ENCODE results near the gene CDCP1. TPM values are rescaled to one million over a fixed set of nuclear protein-coding genes. Genes with fewer than 3 reads are reported as not detected.

Gene CDCP1
- total RNA-seq, 6 experiments from 2014 or later = 0.31 to 2.7 (median 0.83) TPM

- no peak overlapping the region for H3K27ac ChIP-seq
- DNase-seq (no peak), ATAC-seq (peak in 1 of 4 donors; percentile 18)
- no peaks in the 10 kb centered on the region for H3K9me3 ChIP-seq
- intact Hi-C loops (cut with DNase I) = no loop called here
- WGBS (ENCODE audit: insufficient coverage, low coverage, low lambda C conversion rate, missing lambda C conversion rate) = 38% methylated on average over 4 of the region's 6 CpGs
- H3K27me3 ChIP-seq = no peaks in the 10 kb centered on the region
- H3K4me3 ChIP-seq = no peak overlapping the region
- TF ChIP-seq CTCF (IDR thresholded peaks at IDR 0.05) = no peak
- TF ChIP-seq POLR2A (IDR thresholded peaks at IDR 0.05) = no peak
- H3K36me3 ChIP-seq = no peaks in the 10 kb centered on the region
- H3K4me1 ChIP-seq = no peaks in the 10 kb centered on the region
Measured at GRCh38 chr3:45139372-45140140, 6.6 kb downstream of the CDCP1 start.

- Histone ChIP-seq H3K4me1 (no peaks in the 10 kb centered on the region), H3K27ac (no peak overlapping the region), H3K4me3 (no peak overlapping the region), H3K36me3 (no peaks in the 10 kb centered on the region), H3K9me3 (no peaks in the 10 kb centered on the region), H3K27me3 (no peaks in the 10 kb centered on the region)
- intact Hi-C loops (cut with DNase I) = no loop called here
- TF ChIP-seq POLR2A (IDR thresholded peaks at IDR 0.05) = no peak
- TF ChIP-seq CTCF (IDR thresholded peaks at IDR 0.05) = no peak
- WGBS (ENCODE audit: insufficient coverage, low coverage, low lambda C conversion rate, missing lambda C conversion rate) = 52% methylated on average over 4 of the region's 5 CpGs
- ATAC-seq (no peak), DNase-seq (no peak)
Measured at GRCh38 chr3:45137656-45138181, 8.5 kb downstream of the CDCP1 start.

GRCh38 chr3:45135959-45136358, 10.2 kb downstream of the CDCP1 start:
- Histone ChIP-seq H3K36me3 (no peaks in the 10 kb centered on the region), H3K27ac (no peak overlapping the region), H3K27me3 (no peaks in the 10 kb centered on the region), H3K9me3 (no peaks in the 10 kb centered on the region), H3K4me1 (no peaks in the 10 kb centered on the region), H3K4me3 (no peak overlapping the region)
- ATAC-seq = peak in 3 of 4 donors; percentile 31 to 72 (median 47)
- no peak for DNase-seq
- no peak for TF ChIP-seq CTCF (IDR thresholded peaks at IDR 0.05)
- TF ChIP-seq POLR2A (IDR thresholded peaks at IDR 0.05) = no peak
- 53% methylated on average over 1 of the region's 1 CpG for WGBS (ENCODE audit: insufficient coverage, low coverage, low lambda C conversion rate, missing lambda C conversion rate)
- intact Hi-C loops (cut with DNase I) = no loop called here

- no peak overlapping the region for H3K27ac ChIP-seq
- no peaks in the 10 kb centered on the region for H3K27me3 ChIP-seq
- TF ChIP-seq CTCF (IDR thresholded peaks at IDR 0.05) = no peak
- TF ChIP-seq POLR2A (IDR thresholded peaks at IDR 0.05) = no peak
- H3K4me3 ChIP-seq = no peak overlapping the region
- intact Hi-C loops (cut with DNase I) = no loop called here
- DNase-seq (no peak), ATAC-seq (no peak)
- no peaks in the 10 kb centered on the region for H3K36me3 ChIP-seq
- no peaks in the 10 kb centered on the region for H3K9me3 ChIP-seq
- WGBS (ENCODE audit: insufficient coverage, low coverage, low lambda C conversion rate, missing lambda C conversion rate) = 76% methylated on average over 4 of the region's 5 CpGs
- no peaks in the 10 kb centered on the region for H3K4me1 ChIP-seq
Measured at GRCh38 chr3:45134758-45135521, 11.2 kb downstream of the CDCP1 start.

Data from right lobe of liver (tissue), 6 donors.